HFFc6 (cell line): ENCODE measurements around the gene GTF3C6. TPM values are rescaled to one million over a fixed set of nuclear protein-coding genes. Genes with fewer than 3 reads are reported as not detected.
"Not testable (repeated sequence)": the region's sequence is repeated elsewhere in the genome, so short reads cannot be mapped to it uniquely, and the experiment has no call there.

Source experiments
- DNase-seq: peaks from one replicate; pipeline ENCODE4 v3.0.0-alpha.2; 2018
- H3K27ac Mint-ChIP-seq: 2 replicates; pipeline ENCODE4 v1.8.0; 2020; ENCODE audit warnings: mild to moderate bottlenecking, mixed read lengths
- H3K27me3 Mint-ChIP-seq: 2 replicates; pipeline ENCODE4 v1.8.0; 2021; ENCODE audit warnings: mild to moderate bottlenecking, moderate library complexity, mixed read lengths; ENCODE audit not compliant: insufficient read depth
- H3K36me3 Mint-ChIP-seq: 2 replicates; pipeline ENCODE4 v1.8.0; 2021; ENCODE audit warnings: low read depth, mixed read lengths
- H3K4me1 Mint-ChIP-seq: 2 replicates; pipeline ENCODE4 v1.8.0; 2020; ENCODE audit warnings: low read depth, mixed read lengths
- H3K4me3 Mint-ChIP-seq: 2 replicates; pipeline ENCODE4 v1.8.0; 2020; ENCODE audit warnings: mild to moderate bottlenecking, moderate library complexity, mixed read lengths
- H3K9me3 Mint-ChIP-seq: 2 replicates; pipeline ENCODE4 v1.8.0; 2020; ENCODE audit warnings: mild to moderate bottlenecking, mixed read lengths
- total RNA-seq, 6 experiments: library from RNA; stranded (reverse); fragmentation: NEBNext Ultra II Directional; extraction: Animal tissue kit (Norgen Biotek cat#: 25700); gene quantifications; 2 replicates in 1 of 6; 3 replicates in 5 of 6; pipeline ENCODE4 v1.2.3, GENCODE V29; 2021
- TF ChIP-seq, protein P1 (sequence below): fragments of 200-600 bp; sonication (generic); IDR thresholded peaks from 2 replicates; pipeline ENCODE4 v1.5.0; 2021; ENCODE audit warnings: antibody characterized with exemption, mild to moderate bottlenecking

GTF3C6 gene
- total RNA-seq, 6 experiments from 2014 or later, result 119 to 134 (median 127) TPM

DNA sequence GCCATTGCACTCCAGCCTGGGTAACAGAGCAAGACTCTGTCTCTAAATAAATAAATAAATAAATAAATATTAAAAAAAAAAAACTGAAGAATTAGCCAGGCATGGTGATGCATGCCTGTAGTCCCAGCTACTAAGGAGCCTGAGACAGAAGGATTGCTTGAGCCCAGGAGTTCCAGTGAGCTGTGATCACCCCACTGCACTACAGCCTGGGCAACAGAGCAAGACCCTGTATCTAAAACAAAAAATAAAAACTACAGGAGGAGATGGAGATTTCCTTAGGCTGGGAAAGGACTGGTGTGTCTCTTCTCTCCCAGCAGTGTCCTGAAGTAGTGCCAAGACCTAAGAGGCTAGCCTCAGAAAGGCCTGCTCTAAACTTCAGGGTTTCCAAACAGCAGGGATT is 8.1 kb upstream of the GTF3C6 start:
- Mint-ChIP-seq H3K4me3 (no peak overlapping the region), H3K9me3 (no peaks in the 10 kb centered on the region), H3K27ac (peak overlapping the region; percentile 47), H3K27me3 (no peaks in the 10 kb centered on the region), H3K36me3 (no peaks in the 10 kb centered on the region), H3K4me1 (peaks cover 55% of the 10 kb centered on the region)
- no peak for DNase-seq
- TF ChIP-seq, protein P1, sequence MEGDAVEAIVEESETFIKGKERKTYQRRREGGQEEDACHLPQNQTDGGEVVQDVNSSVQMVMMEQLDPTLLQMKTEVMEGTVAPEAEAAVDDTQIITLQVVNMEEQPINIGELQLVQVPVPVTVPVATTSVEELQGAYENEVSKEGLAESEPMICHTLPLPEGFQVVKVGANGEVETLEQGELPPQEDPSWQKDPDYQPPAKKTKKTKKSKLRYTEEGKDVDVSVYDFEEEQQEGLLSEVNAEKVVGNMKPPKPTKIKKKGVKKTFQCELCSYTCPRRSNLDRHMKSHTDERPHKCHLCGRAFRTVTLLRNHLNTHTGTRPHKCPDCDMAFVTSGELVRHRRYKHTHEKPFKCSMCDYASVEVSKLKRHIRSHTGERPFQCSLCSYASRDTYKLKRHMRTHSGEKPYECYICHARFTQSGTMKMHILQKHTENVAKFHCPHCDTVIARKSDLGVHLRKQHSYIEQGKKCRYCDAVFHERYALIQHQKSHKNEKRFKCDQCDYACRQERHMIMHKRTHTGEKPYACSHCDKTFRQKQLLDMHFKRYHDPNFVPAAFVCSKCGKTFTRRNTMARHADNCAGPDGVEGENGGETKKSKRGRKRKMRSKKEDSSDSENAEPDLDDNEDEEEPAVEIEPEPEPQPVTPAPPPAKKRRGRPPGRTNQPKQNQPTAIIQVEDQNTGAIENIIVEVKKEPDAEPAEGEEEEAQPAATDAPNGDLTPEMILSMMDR, result no peak

DNA sequence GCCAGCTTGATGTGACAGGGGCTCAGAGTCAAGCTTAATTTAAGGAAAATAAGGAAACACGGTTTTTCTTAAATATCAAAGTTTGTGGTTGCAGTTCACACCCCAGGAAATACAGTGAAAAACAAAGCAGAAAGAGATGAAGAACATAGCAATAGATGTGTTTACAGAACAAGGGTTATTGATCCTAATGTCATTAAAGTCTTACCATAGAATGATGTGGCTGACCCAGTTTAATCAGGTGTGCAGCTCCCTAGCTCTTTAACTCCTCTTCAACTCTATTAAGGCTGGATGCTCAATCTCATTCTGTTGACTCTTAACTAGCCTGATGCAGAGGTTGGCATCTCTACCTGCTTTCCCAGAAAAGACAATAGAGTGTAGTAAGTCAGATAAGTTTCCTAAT is 7.5 kb upstream of the GTF3C6 start:
- H3K36me3 Mint-ChIP-seq, result no peaks in the 10 kb centered on the region

DNA sequence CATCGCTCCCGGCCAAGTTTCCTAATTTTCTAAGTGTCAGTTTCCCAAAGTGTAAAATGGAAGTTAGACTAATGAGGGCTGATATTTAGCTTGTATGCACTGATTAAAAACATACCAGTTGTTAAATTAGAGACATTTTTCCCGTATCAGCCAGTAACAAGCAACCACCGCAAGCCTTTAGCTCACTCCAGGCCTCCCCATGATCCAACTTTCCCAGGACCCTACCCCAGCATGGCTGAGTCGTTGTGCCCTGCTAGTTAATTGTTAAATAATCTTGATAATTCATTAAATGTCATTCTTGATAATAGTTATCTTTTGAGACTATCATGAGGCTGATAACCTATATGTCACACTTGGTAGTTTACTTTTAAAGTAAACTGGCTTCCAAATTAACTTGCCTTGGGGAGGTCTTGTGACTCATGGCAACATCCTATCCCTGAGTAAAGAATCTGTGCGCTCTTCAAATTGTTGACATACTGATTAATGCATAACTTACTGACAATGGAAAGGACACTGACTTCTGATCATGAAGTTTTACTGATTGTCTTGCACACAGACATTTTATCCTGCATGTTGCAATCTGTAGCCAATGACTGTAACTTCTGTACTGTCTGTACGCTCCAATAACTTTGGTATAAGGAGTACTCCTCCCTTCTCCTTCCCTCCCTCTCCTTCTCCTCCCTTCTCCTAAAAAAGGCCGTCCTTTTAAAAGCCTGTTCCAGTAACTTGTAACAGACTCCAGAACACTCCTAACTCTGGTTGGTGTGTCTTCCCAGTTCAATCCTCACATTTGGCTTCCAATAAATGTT is 6.3 kb upstream of the GTF3C6 start:
- peak overlapping the region; percentile 53 for H3K4me3 Mint-ChIP-seq
- peak overlapping the region; percentile 76 for H3K27ac Mint-ChIP-seq
- H3K27me3 Mint-ChIP-seq, result peaks cover 2% of the 10 kb centered on the region; the same call in 1 of the 2 replicates
- H3K4me1 Mint-ChIP-seq, result peaks cover 47% of the 10 kb centered on the region
- TF ChIP-seq, protein P1, result no peak
- H3K9me3 Mint-ChIP-seq, result no peaks in the 10 kb centered on the region
- DNase-seq, result peak; percentile 64
- H3K36me3 Mint-ChIP-seq, result no peaks in the 10 kb centered on the region; the same call in 1 of the 2 replicates

More for the DNA sequence above, 7.5 kb upstream of the GTF3C6 start:
- no peaks in the 10 kb centered on the region for H3K27me3 Mint-ChIP-seq
- peaks cover 54% of the 10 kb centered on the region for H3K4me1 Mint-ChIP-seq
- H3K27ac Mint-ChIP-seq, result peak overlapping the region; percentile 47
- DNase-seq, result no peak
- H3K9me3 Mint-ChIP-seq, result no peaks in the 10 kb centered on the region
- TF ChIP-seq, protein P1, result no peak
- no peak overlapping the region for H3K4me3 Mint-ChIP-seq

DNA sequence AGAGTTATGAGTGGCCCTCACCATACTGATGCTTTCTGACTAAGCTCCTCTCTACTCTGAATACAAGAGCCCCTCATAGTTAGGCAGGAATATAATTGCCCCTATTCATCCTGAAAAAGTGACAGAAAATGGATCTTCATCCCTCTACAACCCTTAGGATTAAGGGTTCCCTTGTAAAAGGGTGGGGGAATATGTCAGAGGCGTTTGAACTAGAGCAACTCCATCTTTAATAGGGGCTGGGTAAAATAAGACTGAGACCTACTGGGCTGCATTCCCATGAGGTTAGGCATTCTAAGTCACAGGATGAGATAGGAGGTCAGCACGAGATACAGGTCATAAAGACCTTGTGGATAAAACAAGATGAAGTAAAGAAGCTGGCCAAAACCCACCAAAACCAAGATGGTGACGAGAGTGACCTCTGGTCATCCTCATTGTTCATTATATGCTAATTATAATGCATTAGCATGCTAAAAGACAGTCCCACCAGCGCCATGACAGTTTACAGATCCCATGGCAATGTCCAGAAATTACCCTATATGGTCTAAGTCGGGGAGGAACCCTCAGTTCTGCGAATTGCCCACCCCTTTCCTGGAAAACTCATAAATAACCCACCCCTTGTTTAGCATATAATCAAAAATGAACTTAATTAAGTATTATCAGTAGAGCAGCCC is 4.7 kb upstream of the GTF3C6 start:
- DNase-seq, result no peak
- TF ChIP-seq, protein P1, result no peak
- no peak overlapping the region; the same call in 1 of the 2 replicates for H3K27ac Mint-ChIP-seq
- H3K4me1 Mint-ChIP-seq, result peaks cover 56% of the 10 kb centered on the region
- no peak overlapping the region for H3K4me3 Mint-ChIP-seq
- peaks cover 5% of the 10 kb centered on the region; the same call in 1 of the 2 replicates for H3K36me3 Mint-ChIP-seq
- H3K27me3 Mint-ChIP-seq, result peaks cover 2% of the 10 kb centered on the region; the same call in 1 of the 2 replicates
- no peaks in the 10 kb centered on the region for H3K9me3 Mint-ChIP-seq

DNA sequence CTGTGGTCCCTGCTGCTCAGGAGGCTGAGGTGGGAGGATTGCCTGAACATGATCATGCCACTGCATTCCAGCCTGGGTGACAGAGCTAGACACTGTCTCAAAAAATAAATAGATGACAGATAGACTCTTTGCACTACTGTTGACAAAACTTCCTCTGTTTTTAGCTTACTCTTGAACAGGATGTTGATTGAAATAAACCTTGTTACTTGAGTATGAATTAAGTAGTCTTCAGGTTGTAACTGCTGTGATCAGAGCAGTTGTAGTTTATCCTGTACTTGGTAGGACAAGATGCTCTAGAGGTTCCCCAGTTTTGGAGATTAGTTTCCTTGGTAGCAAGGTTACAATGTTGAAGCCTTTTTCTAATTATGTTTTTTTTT is 1.5 kb downstream of the GTF3C6 start:
- peaks cover 16% of the 10 kb centered on the region for H3K36me3 Mint-ChIP-seq
- H3K27ac Mint-ChIP-seq, result peak overlapping the region; percentile 29; the same call in 1 of the 2 replicates
- peaks cover 23% of the 10 kb centered on the region for H3K4me1 Mint-ChIP-seq
- TF ChIP-seq, protein P1, result no peak
- H3K4me3 Mint-ChIP-seq, result peak overlapping the region; percentile 47; the same call in 1 of the 2 replicates
- H3K9me3 Mint-ChIP-seq, result no peaks in the 10 kb centered on the region
- no peak for DNase-seq
- peaks cover 2% of the 10 kb centered on the region; the same call in 1 of the 2 replicates for H3K27me3 Mint-ChIP-seq

DNA sequence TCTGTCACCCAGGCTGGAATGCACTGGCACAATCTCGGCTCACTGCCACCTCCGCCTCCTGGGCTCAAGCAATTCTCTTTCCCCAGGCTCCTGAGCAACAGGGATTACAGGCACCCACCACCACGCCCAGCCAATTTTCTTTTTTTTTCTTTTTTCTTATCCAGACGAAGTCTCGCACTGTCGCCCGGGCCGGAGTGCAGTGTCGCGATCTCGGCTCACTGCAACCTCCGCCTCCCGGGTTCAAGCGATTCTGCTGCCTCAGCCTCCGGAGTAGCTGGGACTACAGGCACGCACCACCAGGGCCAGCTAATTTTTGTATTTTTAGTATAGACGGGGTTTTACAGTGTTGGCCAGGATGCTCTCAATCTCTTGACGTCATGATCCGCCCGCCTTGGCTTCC is 4.1 kb downstream of the GTF3C6 start:
- not testable (repeated sequence) for H3K9me3 Mint-ChIP-seq, H3K27me3 Mint-ChIP-seq, H3K4me3 Mint-ChIP-seq, DNase-seq, H3K27ac Mint-ChIP-seq
- Mint-ChIP-seq H3K36me3 (peaks cover 33% of the 10 kb centered on the region), H3K4me1 (peaks cover 18% of the 10 kb centered on the region)
